Measurements from ENCODE around the gene TNFAIP8L1. TPM values are rescaled to one million over a fixed set of nuclear protein-coding genes. Genes with fewer than 3 reads are reported as not detected.

TNFAIP8L1 gene
- total and polyA plus RNA-seq, 7 donors, result 2.4 to 5.1 (median 3.3) TPM

- H3K27ac ChIP-seq, result no peak overlapping the region
- H3K9me3 ChIP-seq, result no peaks in the 10 kb centered on the region
- no peaks in the 10 kb centered on the region for H3K4me1 ChIP-seq
- TF ChIP-seq CTCF (IDR thresholded peaks at IDR 0.05), result no peak
- intact Hi-C loops (cut with DNase I), result no loop called here
- H3K36me3 ChIP-seq (ENCODE audit: insufficient read depth in 1 of 2, low read depth in 1 of 2), result no peaks in the 10 kb centered on the region
- peaks cover 0 to 15% (median 2%) of the 10 kb centered on the region in 3 donors for H3K27me3 ChIP-seq (ENCODE audit: insufficient read depth in 3 of 3, low read length in 2 of 3)
- WGBS, 3 donors, result 60 to 68% (median 60%) methylated on average over 17 of the region's 17 CpGs
- H3K4me3 ChIP-seq, result no peak overlapping the region
- ATAC-seq (no peak), DNase-seq (no peak)
Measured at GRCh38 chr19:4619668-4620294, 19.5 kb upstream of the TNFAIP8L1 start.

GRCh38 chr19:4620675-4621074, 18.6 kb upstream of the TNFAIP8L1 start:
- 65 to 73% (median 70%) methylated on average over 2 of the region's 2 CpGs for WGBS, 3 donors
- DNase-seq, result no peak
- Histone ChIP-seq H3K4me1 (no peaks in the 10 kb centered on the region), H3K27me3 (ENCODE audit: insufficient read depth in 3 of 3, low read length in 2 of 3) (peaks cover 0 to 15% (median 2%) of the 10 kb centered on the region in 3 donors), H3K36me3 (ENCODE audit: insufficient read depth in 1 of 2, low read depth in 1 of 2) (no peaks in the 10 kb centered on the region), H3K4me3 (no peak overlapping the region), H3K9me3 (no peaks in the 10 kb centered on the region), H3K27ac (no peak overlapping the region)
- ATAC-seq, result no peak
- intact Hi-C loops (cut with DNase I), result no loop called here
- TF ChIP-seq CTCF (IDR thresholded peaks at IDR 0.05), result no peak

GRCh38 chr19:4622695-4623421, 16.5 kb upstream of the TNFAIP8L1 start:
- 49 to 57% (median 51%) methylated on average over 12 of the region's 12 CpGs for WGBS, 3 donors
- no peak overlapping the region for H3K4me3 ChIP-seq
- H3K27ac ChIP-seq, result no peak overlapping the region
- H3K9me3 ChIP-seq, result no peaks in the 10 kb centered on the region
- ATAC-seq (no peak), DNase-seq (no peak)
- H3K4me1 ChIP-seq, result no peaks in the 10 kb centered on the region
- intact Hi-C loops (cut with DNase I), result no loop called here
- no peaks in the 10 kb centered on the region for H3K36me3 ChIP-seq (ENCODE audit: insufficient read depth in 1 of 2, low read depth in 1 of 2)
- TF ChIP-seq CTCF (IDR thresholded peaks at IDR 0.05), result no peak
- H3K27me3 ChIP-seq (ENCODE audit: insufficient read depth in 3 of 3, low read length in 2 of 3), result peaks cover 0 to 15% (median 2%) of the 10 kb centered on the region in 3 donors

- DNase-seq (no peak), ATAC-seq (no peak)
- no peak for TF ChIP-seq CTCF (IDR thresholded peaks at IDR 0.05)
- no peak overlapping the region for H3K27ac ChIP-seq
- 58 to 70% (median 66%) methylated on average over 5 of the region's 5 CpGs for WGBS, 3 donors
- no peak overlapping the region for H3K4me3 ChIP-seq
- H3K9me3 ChIP-seq, result no peaks in the 10 kb centered on the region
- H3K4me1 ChIP-seq, result no peaks in the 10 kb centered on the region
- no peaks in the 10 kb centered on the region for H3K36me3 ChIP-seq (ENCODE audit: insufficient read depth in 1 of 2, low read depth in 1 of 2)
- H3K27me3 ChIP-seq (ENCODE audit: insufficient read depth in 3 of 3, low read length in 2 of 3), result peaks cover 0 to 15% (median 4%) of the 10 kb centered on the region in 3 donors
- intact Hi-C loops (cut with DNase I), result no loop called here
Measured at GRCh38 chr19:4624301-4624700, 15.0 kb upstream of the TNFAIP8L1 start.
